ENCODE data around the gene AMBN.
"Not testable (repeated sequence)": the region's sequence is repeated elsewhere in the genome, so short reads cannot be mapped to it uniquely, and the experiment has no call there.

Gene AMBN

GRCh38 chr4:70613306-70614183 lies 21.5 kb downstream of the AMBN start:
- no peak for DNase-seq

- no peak for DNase-seq
These were observed 22.1 kb downstream of the AMBN start for GRCh38 chr4:70614184-70614555.

- no peak for DNase-seq
These were observed 27.2 kb downstream of the AMBN start for GRCh38 chr4:70619288-70619687.

- no peak for DNase-seq
These were observed 27.7 kb downstream of the AMBN start for GRCh38 chr4:70619778-70620177.

- DNase-seq, result no peak
These were observed 31.3 kb downstream of the AMBN start for GRCh38 chr4:70623323-70623722.

- no peak for DNase-seq
These were observed 32.3 kb downstream of the AMBN start for GRCh38 chr4:70624226-70624793.

GRCh38 chr4:70627620-70628019 lies 35.6 kb downstream of the AMBN start:
- DNase-seq, result no peak

GRCh38 chr4:70628444-70628843 lies 36.4 kb downstream of the AMBN start, which contains the start of gene ENAM:
Gene ENAM (plus strand): TSS chr4:70628744. CDS start chr4:70629501, 757 bp downstream.
- DNase-seq, result no peak

- DNase-seq, result no peak
These were observed 37.5 kb downstream of the AMBN start for GRCh38 chr4:70629469-70630090.

GRCh38 chr4:70630162-70630561 lies 38.1 kb downstream of the AMBN start:
- no peak for DNase-seq

GRCh38 chr4:70632028-70632427 lies 40.0 kb downstream of the AMBN start:
- DNase-seq, result no peak

GRCh38 chr4:70634482-70634881 lies 42.4 kb downstream of the AMBN start:
- DNase-seq, result no peak

- no peak for DNase-seq
These were observed 45.3 kb downstream of the AMBN start for GRCh38 chr4:70637239-70637913.

GRCh38 chr4:70640192-70640591 lies 48.1 kb downstream of the AMBN start:
- DNase-seq, result no peak

- DNase-seq, result not testable (repeated sequence)
These were observed 58.7 kb downstream of the AMBN start for GRCh38 chr4:70650741-70651140.

- DNase-seq, result peak in 1 of 2 donors; percentile 55
These were observed 59.9 kb downstream of the AMBN start for GRCh38 chr4:70651864-70652506.

- DNase-seq, result no peak
These were observed 62.6 kb downstream of the AMBN start for GRCh38 chr4:70654605-70655011.
